ENCODE results near the gene LGMN. TPM values are rescaled to one million over a fixed set of nuclear protein-coding genes. Genes with fewer than 3 reads are reported as not detected.
"Not testable (repeated sequence)": the region's sequence is repeated elsewhere in the genome, so short reads cannot be mapped to it uniquely, and the experiment has no call there.

Gene LGMN
- polyA plus RNA-seq, 1 donor: 124 TPM

GRCh38 chr14:92696366-92696765 is 52.1 kb downstream of the LGMN start:
- no peak for DNase-seq

GRCh38 chr14:92695562-92695961 is 52.9 kb downstream of the LGMN start:
- DNase-seq: no peak

GRCh38 chr14:92694807-92695206 is 53.6 kb downstream of the LGMN start:
- no peak for DNase-seq

GRCh38 chr14:92693998-92694795 is 54.2 kb downstream of the LGMN start:
- no peak for DNase-seq

DNA sequence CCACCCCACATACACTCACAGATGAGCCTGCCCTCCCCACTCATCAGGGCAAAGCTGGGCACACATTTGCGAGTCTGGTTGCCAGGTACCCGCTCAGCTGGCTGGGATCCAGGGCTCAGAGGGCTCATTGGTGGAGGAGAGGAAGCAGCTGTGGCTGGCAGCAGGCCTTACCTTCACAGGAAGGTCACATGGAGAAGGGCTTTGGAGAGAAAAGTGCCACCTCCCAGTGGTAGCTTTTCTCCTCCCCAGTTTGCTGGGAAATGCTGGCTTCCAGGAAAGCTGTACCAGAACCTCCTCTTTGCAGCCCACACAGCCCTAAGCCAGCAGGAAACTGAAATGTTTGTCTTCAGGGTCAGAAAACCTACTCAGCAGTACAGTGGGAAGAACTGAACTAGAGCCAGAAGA is 55.6 kb downstream of the LGMN start:
- no peak for DNase-seq

DNA sequence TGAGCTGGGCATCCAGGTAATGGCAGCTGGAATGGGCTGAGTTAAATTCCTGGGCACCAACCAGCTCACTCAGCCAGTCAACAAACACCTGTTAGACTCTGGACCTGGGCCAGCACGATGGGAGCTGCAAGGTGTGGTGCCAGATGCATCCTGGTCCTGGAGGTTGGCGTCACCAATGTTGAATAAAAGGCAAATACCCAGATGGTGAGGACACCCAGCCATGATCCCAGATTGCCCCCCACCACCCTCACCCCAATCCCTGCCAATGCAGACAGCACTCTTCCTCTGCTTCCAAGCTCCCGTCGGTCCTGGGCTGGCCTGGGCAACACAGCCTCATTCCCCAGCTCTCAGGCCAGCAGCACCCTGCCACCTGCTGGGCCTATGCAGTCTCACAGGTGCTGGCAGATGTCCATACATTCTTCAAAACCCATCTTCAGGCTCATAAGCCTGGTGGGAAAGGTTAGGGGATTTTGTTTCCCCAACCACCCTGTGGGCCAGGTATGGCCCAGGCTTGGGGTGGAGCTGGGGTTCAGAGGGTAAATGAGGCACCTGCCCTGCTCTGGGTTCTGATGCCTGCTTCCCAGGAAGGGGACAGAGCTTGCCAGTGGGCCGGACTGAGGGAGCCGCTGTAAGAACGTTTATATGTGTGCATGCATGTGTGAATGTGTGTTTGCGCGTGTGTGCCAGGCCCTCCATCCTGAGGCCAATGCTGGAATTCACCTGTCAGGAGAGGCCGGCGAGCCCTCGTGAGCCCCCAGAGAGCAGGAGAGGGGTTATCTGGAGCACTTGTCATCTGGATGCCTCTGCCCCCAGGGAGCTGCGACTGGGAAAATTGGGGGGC is 58.0 kb downstream of the LGMN start:
- no peak for DNase-seq

- DNase-seq: no peak
Observed at GRCh38 chr14:92688434-92689375, 59.7 kb downstream of the LGMN start.

GRCh38 chr14:92687681-92688433 is 60.6 kb downstream of the LGMN start:
- DNase-seq: no peak

- peak; percentile 65 for DNase-seq
Observed at GRCh38 chr14:92686900-92687427, 61.5 kb downstream of the LGMN start.

DNA sequence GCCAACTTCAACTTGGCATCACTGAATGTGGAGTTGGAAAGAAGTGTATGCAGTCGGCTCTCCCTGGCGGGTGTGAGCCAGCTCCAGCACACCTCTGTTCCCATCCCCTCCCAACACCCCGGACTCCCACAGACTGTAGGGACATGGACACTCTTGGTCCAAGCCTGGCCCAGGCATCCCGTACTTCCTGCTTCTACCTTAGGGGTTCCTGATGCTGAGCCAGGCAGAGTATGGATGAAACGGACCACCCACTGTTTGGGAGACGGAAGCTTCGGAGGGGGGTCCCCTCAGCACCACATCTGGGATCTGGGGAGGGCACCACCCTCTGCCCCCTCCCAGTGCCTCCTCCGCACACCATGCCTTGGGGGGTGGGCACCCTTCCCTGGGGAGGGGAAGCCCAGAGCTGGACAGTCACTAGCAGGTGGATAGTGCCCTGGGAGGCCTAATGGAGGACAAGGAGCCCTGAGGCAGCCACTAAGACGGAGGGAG is 62.0 kb downstream of the LGMN start:
- DNase-seq: no peak

DNA sequence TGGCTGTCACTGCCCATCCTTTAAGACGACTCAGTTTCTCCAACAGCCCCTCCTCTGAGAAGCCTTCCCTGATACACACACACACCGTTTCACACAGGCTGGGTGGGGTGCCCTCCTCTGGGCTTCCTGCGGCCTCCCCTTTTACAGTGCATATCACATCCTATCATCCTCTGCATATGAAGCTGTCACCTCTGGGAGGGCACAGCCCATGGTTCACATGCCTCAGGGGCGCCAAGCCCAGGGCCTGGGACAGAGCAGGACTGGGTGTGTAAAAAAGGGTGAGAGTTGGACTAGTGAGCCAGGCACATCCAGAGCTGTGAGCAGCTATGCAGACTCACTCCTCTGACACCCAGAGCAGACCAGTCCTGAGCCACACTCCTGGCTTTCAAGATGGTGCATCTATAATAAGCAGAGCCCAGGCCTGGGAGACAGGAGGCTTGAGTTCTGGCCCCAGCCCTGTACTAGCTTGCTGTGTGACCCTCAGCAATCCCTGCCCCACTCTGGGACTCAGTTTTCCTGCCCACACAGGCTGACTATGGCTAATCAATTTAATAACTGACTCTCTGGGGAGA is 62.6 kb downstream of the LGMN start:
- no peak for DNase-seq

- no peak for DNase-seq
Observed at GRCh38 chr14:92684801-92685560, 63.4 kb downstream of the LGMN start.

GRCh38 chr14:92683041-92683440 is 65.4 kb downstream of the LGMN start:
- DNase-seq: no peak

- DNase-seq: peak; percentile 54
Observed at GRCh38 chr14:92680781-92681650, 67.4 kb downstream of the LGMN start.

DNA sequence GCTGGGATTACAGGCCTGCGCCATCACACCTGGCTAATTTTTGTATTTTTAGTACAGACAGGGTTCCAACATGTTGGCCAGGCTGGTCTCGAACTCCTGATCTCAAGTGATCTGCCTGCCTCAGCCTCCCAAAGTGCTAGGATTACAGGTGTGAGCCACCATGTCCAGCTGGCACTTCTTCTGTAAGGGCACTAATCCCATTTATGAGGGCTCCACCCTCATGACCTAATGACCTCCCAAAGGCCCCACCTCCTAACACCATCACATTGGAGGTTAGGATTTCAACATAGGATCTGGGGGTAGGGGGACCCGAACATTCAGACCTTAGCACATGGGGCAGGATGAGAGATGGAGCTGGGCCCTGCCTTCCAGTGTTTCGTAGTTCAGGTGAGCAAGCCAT is 68.1 kb downstream of the LGMN start:
- DNase-seq: not testable (repeated sequence)

GRCh38 chr14:92679246-92679645 is 69.2 kb downstream of the LGMN start:
- DNase-seq: no peak

DNA sequence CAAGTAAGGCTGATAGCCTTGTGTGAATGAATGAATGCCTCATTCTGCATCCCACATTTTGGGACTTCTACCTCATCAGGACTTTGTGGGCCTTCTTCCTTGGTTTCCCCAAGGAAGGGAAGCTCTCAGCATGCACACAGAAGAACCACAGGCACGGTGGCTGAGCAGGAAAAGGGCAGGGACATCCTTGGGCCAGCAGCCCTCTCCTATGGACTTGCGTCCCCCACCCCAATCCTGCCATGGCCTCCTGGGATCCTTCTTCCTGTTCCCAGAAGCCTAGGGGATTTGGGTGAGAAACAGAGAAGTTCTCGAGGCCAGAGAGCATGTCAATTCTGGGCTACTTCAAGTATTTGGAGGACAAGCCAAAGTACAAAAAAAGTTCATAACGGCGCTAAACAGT is 69.7 kb downstream of the LGMN start:
- DNase-seq: no peak

GRCh38 chr14:92677955-92678354 is 70.5 kb downstream of the LGMN start:
- no peak for DNase-seq

Data from left kidney (tissue), 2 donors.